ENCODE data around the gene ONECUT2.

ONECUT2 gene

DNA sequence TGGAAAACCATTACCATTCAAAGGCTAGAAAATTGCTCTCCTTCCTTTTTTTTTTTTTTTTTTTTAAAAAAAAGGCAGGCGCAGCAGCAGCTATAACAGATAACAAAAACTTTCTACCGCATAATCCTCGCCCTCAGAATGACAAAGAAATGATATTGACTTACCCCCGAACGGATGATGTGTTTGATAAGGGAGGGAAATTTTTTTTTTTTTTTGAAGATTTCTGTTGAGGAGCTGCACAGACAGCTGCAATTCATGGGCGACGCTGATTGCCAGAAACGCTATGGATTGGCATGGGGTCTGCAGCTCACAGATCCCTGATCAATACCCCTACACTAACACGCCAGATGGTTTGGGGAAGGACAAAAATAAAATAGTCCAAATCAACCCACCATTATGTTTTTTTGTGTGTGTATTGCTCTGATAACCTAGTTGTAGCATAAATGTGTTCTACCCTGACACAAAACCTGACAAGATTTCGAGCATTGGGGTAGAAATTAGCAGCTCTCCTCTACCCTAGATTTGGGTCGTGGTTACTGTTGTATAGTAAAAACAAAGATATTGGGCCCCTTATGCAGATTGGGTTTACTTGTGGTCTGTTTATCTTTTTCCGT, 3.6 kb upstream of the ONECUT2 start:
- DNase-seq (ENCODE audit: low spot score) = no peak

GRCh38 chr18:57432140-57432539, 3.0 kb upstream of the ONECUT2 start:
- DNase-seq (ENCODE audit: low spot score) = no peak

DNA sequence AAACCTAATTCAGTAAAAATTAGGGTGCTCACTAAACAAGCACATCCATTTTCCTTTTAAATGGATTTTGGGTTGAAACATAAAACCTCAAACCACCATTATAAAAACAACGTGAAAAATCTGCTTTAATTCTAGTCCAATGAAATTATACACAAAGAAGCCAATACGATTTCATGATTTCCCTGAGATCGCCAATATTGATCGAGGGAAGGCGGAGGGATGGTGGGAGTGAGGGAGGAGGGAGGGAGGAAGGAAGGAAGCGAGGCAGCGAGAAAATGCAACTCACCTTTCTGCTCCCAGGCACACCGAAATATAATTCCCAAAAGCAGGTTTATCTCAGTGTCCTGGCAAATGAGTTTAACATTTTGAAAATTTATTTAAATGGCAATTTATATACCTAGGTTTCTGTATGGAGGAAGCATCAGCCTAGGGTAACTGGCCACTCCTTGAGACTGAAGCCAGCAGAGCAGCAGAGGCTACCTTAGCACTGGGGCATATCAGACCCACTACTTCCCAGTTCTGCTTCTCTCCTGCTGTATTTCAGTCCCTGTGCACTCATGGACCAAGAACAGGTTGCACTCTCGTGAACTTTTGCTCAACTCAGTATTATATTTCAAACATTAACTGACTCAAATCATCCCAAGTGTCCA, 2.3 kb upstream of the ONECUT2 start:
- DNase-seq (ENCODE audit: low spot score) = no peak

DNA sequence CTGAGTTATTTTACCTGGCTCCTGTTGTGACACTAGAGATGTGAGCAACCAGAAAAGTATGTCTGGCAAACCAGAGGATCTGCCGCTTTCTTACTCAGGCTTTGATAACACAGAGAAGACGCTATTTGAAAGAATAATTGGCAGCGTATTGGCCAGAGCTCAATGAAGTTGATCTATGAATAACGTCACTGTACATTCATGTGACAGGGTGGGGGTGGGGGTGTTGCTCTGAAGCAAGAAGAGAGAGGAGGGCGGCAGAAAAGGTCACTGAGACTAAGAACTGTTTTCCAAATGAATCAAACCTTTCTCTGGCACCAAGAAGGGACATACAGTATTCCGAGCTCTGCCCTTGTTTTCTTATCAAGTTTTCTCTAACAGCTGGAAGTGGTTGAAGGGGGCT, 1.7 kb upstream of the ONECUT2 start:
- no peak for DNase-seq (ENCODE audit: low spot score)

DNA sequence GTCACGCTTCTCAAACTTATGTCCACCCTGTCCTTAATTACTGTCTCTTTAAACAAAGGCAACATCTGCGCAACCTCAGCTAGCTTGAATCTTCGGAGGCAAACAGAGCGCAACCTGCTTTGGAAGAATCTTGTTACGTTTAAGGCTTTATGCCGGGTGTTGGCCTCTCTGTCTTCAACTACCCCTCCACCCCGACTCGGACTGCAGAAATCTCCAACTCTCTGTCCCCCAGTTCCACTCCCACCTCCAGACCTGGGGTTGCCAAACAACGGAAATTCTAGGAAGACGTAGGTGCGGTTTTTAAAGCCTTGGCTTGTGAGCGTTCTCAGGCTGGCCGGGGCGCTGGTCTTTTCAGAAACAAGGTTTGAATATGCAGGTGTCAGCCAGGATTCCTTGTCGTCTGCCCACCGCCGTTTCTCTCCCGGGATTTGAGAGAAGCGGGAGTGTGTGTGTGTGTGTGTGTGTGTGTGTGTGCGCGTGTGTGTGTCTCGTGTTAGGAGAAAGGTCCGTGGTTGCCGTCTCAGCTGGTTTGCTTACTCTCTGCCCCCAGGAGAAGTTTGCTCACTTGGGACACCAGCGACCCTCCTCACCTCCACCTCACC, 1.1 kb upstream of the ONECUT2 start:
- no peak for DNase-seq (ENCODE audit: low spot score)

- no peak for DNase-seq (ENCODE audit: low spot score)
Measured at GRCh38 chr18:57435846-57436190, 644 bp downstream of the ONECUT2 start.

GRCh38 chr18:57436191-57436964, 1.2 kb downstream of the ONECUT2 start:
- DNase-seq (ENCODE audit: low spot score) = no peak

DNA sequence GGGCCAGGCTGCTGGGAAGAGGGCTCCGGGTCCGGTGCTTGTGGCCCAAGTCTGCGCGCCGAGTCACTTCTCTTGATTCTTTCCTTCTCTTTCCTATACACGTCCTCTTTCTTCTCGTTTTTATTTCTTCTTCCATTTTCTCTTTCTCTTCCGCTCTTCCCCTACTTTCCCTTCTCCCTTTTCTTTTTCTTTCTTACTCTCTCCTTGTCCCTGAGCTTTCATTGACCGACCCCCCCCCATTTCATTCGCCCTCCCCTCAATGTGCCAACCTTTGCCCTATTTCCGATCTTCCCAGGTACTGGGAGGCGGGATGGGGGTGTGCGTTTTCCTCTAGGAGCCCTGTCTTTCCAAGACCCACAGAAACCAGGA, 1.8 kb downstream of the ONECUT2 start:
- DNase-seq (ENCODE audit: low spot score) = no peak

- no peak for DNase-seq (ENCODE audit: low spot score)
Measured at GRCh38 chr18:57437402-57437765, 2.2 kb downstream of the ONECUT2 start.

GRCh38 chr18:57437766-57438671, 2.8 kb downstream of the ONECUT2 start:
- peak; percentile 81 for DNase-seq (ENCODE audit: low spot score)

DNA sequence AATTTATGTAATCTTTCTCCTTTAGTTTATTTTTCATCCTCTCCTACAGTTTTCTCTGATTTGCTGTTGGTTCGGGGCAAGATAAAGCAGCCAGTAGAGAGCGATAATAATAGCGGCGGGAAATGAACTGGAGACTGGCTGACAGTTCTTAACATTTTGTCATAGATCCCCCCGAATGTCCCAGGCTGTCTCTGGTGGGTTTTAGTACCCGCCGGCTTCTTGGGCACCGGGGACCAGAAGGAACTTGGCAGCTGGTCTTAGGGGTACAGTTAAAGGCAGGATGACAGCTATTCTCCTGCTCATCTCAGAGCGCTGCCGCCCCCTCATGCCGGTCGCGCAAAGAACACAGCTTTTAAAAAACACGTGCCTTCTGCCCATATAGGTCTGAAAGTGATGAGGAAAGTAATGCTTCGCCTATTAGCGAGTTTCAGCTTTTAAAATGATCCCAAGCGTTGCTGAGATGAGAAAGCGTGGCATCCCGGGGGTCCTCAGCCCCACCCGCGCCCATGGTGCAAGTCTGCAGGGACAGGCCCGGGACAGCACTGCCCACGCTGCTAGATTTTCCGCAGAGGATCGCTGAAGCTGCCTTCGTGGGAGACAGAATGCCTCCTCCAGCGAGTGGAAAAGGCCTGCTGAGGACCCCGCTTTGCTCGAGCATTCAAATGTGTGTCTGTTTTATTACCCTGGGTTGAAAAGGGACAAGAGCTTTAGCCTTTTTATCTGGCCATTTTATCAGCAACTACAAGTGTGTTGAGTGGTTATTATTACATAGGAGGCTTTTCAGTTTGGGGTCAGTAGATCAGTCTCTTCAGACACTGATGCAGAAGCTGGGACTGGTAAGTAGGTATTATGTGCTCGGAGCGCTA, 3.8 kb downstream of the ONECUT2 start:
- no peak for DNase-seq (ENCODE audit: low spot score)

DNA sequence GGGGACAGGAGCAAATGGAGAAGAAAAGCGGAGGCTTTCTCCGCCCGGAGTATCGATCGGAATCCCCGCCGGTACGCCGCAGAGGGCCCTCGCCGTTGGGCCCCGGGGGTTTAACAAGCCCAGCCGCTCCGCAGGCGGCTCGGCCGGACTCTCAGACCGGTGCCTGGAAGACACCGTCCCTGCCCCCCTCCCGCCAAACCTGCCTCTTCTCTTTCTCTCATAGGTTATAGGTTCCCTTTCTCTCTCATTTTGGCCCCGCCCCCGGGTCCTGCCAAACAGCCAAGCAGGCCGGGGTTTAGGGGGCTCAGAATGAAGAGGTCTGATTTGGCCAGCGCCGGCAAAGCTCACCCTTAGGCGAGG, 4.4 kb downstream of the ONECUT2 start:
- DNase-seq (ENCODE audit: low spot score) = no peak

DNA sequence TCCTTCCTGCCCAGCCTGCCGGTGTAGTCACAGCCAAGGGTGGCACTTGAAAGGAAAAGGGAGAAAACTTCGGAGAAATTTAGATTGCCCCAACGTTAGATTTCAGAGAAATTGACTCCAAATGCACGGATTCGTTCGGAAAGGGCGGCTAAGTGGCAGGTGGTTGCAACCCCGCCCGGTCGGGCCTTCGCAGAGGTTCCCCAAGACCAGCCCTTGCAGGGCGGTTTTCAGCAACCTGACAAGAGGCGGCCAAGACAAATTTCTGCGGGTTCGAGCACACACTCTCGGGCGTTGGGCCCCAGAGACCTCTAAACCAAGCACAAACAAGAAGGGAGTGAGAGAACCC, 4.8 kb downstream of the ONECUT2 start:
- no peak for DNase-seq (ENCODE audit: low spot score)

GRCh38 chr18:57440331-57441070, 5.3 kb downstream of the ONECUT2 start:
- no peak for DNase-seq (ENCODE audit: low spot score)

DNA sequence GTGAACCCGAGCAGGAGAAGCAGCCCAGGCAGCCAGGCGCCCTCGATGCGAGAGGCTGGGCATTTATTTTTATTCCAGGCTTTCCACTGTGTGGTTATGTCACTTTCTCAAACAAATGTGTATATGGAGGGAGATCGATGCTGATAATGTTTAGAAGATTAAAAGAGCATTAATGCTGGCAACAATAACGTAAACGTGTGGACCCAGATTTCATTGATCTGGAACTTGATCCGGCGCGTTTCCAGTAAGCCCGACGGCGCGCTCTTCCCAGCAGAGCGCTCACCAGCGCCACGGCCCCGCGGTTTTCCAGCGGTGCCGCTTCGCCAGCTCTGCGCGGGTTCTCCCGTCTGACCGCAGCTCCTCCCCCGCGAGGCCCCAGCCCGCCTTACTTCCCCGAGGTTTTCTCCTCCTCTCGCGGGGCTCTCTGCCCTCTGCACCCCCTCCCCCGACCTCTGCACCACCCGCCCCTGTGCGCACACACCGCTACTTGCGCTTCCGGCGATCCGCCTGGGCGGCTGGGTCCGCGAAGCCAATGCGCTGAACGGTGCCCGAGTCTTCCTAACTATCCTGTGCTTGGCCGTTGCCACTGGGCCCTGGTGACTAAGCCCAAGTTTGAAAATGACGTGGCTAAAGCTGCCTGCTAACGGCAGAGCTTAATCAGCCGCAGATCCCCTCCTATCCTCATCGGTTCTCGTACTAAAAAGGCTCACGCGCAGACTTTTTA, 6.1 kb downstream of the ONECUT2 start:
- no peak for DNase-seq (ENCODE audit: low spot score)

GRCh38 chr18:57443247-57443646, 8.1 kb downstream of the ONECUT2 start:
- DNase-seq (ENCODE audit: low spot score) = no peak

- no peak for DNase-seq (ENCODE audit: low spot score)
Measured at GRCh38 chr18:57443702-57444101, 8.5 kb downstream of the ONECUT2 start.

DNA sequence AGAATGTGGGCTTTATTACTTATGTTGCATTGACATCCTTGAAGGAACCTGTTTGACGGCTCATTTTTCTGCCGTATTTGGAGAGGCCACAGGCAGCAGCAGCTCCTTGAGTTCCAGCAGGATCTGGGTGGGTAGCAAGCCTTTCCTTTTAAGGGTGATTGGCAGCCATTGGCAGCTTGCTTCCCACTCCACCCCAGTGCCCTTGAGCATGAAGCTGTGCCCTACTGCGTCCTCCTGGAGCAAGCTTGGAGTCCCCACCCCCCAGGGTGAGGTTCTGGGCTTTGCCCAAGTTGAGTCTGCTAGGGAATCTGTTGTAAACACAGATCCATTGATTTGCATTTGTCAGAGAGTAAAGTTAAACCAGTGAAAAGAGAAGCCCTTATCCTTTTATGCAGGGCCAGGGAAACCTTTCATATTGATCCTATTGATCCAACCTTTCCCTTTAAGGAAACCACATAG, 9.2 kb downstream of the ONECUT2 start:
- DNase-seq (ENCODE audit: low spot score) = no peak

GRCh38 chr18:57445488-57446319, 10.5 kb downstream of the ONECUT2 start:
- no peak for DNase-seq (ENCODE audit: low spot score)

All from GM03348 (cell line).